Smooth muscle cell of the brain vasculature (primary cell): Measurements from ENCODE around the gene METTL25.

Experiments used
- DNase-seq: peaks from one replicate; pipeline ENCODE4 v3.0.0-alpha.2; 2012; ENCODE audit warnings: low read depth, low spot score

The METTL25 gene

GRCh38 chr12:82468563-82468962 is 110.2 kb downstream of the METTL25 start:
- no peak for DNase-seq

- DNase-seq, result no peak
Measured at GRCh38 chr12:82470906-82471512, 112.7 kb downstream of the METTL25 start.

GRCh38 chr12:82473111-82473754 is 114.9 kb downstream of the METTL25 start:
- no peak for DNase-seq

GRCh38 chr12:82474181-82474797 is 116.0 kb downstream of the METTL25 start:
- no peak for DNase-seq

GRCh38 chr12:82474798-82475184 is 116.5 kb downstream of the METTL25 start:
- no peak for DNase-seq

GRCh38 chr12:82475211-82475610 is 116.9 kb downstream of the METTL25 start:
- DNase-seq, result no peak

GRCh38 chr12:82476511-82476910 is 118.2 kb downstream of the METTL25 start:
- no peak for DNase-seq

GRCh38 chr12:82479511-82479910 is 121.2 kb downstream of the METTL25 start:
- DNase-seq, result no peak

- DNase-seq, result no peak
Measured at GRCh38 chr12:82480606-82481005, 122.3 kb downstream of the METTL25 start.

GRCh38 chr12:82481954-82482353 is 123.6 kb downstream of the METTL25 start:
- no peak for DNase-seq

GRCh38 chr12:82486524-82487235 is 128.4 kb downstream of the METTL25 start:
- DNase-seq, result no peak

GRCh38 chr12:82504409-82504808 is 146.1 kb downstream of the METTL25 start:
- DNase-seq, result no peak

- DNase-seq, result no peak
Measured at GRCh38 chr12:82505150-82505549, 146.8 kb downstream of the METTL25 start.

GRCh38 chr12:82507686-82508085 is 149.4 kb downstream of the METTL25 start:
- no peak for DNase-seq

- DNase-seq, result no peak
Measured at GRCh38 chr12:82510386-82510785, 152.1 kb downstream of the METTL25 start.

GRCh38 chr12:82514880-82515279 is 156.6 kb downstream of the METTL25 start:
- no peak for DNase-seq

- no peak for DNase-seq
Measured at GRCh38 chr12:82515652-82516051, 157.3 kb downstream of the METTL25 start.

- no peak for DNase-seq
Measured at GRCh38 chr12:82517027-82517426, 158.7 kb downstream of the METTL25 start.

GRCh38 chr12:82517808-82518207 is 159.5 kb downstream of the METTL25 start:
- no peak for DNase-seq

- no peak for DNase-seq
Measured at GRCh38 chr12:82519510-82519909, 161.2 kb downstream of the METTL25 start.

- no peak for DNase-seq
Measured at GRCh38 chr12:82522285-82522684, 164.0 kb downstream of the METTL25 start.

GRCh38 chr12:82522762-82523161 is 164.4 kb downstream of the METTL25 start:
- DNase-seq, result no peak

- DNase-seq, result no peak
Measured at GRCh38 chr12:82523996-82524395, 165.7 kb downstream of the METTL25 start.
